ENCODE data around the gene CD63. TPM values are rescaled to one million over a fixed set of nuclear protein-coding genes. Genes with fewer than 3 reads are reported as not detected.

The CD63 gene
- total and polyA plus RNA-seq, 5 experiments from 2014 or later = 41.0 to 412 (median 119) TPM

DNA sequence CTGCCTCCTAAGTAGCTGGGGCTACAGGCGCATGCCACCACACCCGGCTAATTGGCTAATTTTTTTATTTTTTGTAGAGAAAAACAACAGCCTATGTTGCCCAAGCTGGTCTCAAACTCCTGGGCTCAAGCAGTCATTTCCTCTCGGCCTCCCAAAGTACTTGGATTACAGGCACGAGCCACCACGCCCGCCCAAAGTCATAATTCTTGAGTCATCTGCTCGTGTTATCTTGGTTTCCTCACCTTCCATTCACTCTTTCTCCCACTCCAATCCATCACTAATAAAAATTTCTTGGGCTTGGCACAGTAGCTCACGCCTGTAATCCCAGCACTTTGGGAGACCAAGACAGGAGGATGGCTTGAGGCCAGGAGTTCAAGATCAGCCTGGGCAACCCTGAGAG lies 53.1 kb downstream of the CD63 start:
- Mint-ChIP-seq H3K9me3 (no peaks in the 10 kb centered on the region), H3K4me1 (peaks cover 0 to 16% (median 1%) of the 10 kb centered on the region in 4 donors), H3K4me3 (no peak overlapping the region), H3K27ac (no peak overlapping the region), H3K36me3 (no peaks in the 10 kb centered on the region), H3K27me3 (peaks cover 9 to 24% (median 12%) of the 10 kb centered on the region in 5 donors)
- no peak for ATAC-seq
- no peak for DNase-seq
- POLR2A ChIA-PET = no interaction called here

Other genes starting within 250 kb of the CD63 start
- gene OR6C68, start 236.6 kb downstream of the CD63 start, total RNA-seq = not detected
- not detected for gene OR6C68, start 236.6 kb downstream of the CD63 start, polyA plus RNA-seq
- not detected for gene OR6C4, start 179.4 kb downstream of the CD63 start, total RNA-seq
- not detected for gene OR6C4, start 179.4 kb downstream of the CD63 start, polyA plus RNA-seq
- gene OR2AP1, start 156.5 kb downstream of the CD63 start, total RNA-seq = not detected
- gene OR2AP1, start 156.5 kb downstream of the CD63 start, polyA plus RNA-seq = not detected
- not detected for gene OR10P1, start 92.1 kb downstream of the CD63 start, total RNA-seq
- gene OR10P1, start 92.1 kb downstream of the CD63 start, polyA plus RNA-seq = not detected
- gene ITGA7, start 21.1 kb downstream of the CD63 start, total RNA-seq = 1 to 10 TPM; 5.2 to 7.0 TPM
- 1 to 10 TPM in 2 of 3 donors, not detected in 1; 1.5 to 1.7 TPM for gene ITGA7, start 21.1 kb downstream of the CD63 start, polyA plus RNA-seq
- gene BLOC1S1, start 13.0 kb downstream of the CD63 start, total RNA-seq = 10 to 100 TPM; 62.9 to 65.7 TPM
- 100 to 1,000 TPM in 2 of 3 donors, 10 to 100 TPM in 1; 84.3 to 133 (median 117) TPM for gene BLOC1S1, start 13.0 kb downstream of the CD63 start, polyA plus RNA-seq
- gene RDH5, start 8.6 kb downstream of the CD63 start, total RNA-seq = 10 to 100 TPM; 28.8 to 30.4 TPM
- 1 to 10 TPM in 2 of 3 donors, not detected in 1; 1.0 to 1.4 TPM for gene RDH5, start 8.6 kb downstream of the CD63 start, polyA plus RNA-seq
- gene GDF11, start 14.1 kb upstream of the CD63 start, total RNA-seq = 1 to 10 TPM; 5.8 to 7.7 TPM
- gene GDF11, start 14.1 kb upstream of the CD63 start, polyA plus RNA-seq = 1 to 10 TPM in 1 of 3 donors, under 1 TPM in 2; 0.82 to 1.5 (median 0.99) TPM
- gene SARNP, start 88.7 kb upstream of the CD63 start, total RNA-seq = 10 to 100 TPM; 43.6 to 43.9 TPM
- 100 to 1,000 TPM in 1 of 3 donors, 10 to 100 TPM in 2; 93.6 to 104 (median 94.0) TPM for gene SARNP, start 88.7 kb upstream of the CD63 start, polyA plus RNA-seq
- gene ORMDL2, start 89.0 kb upstream of the CD63 start, total RNA-seq = 10 to 100 TPM; 43.2 to 46.8 TPM
- gene ORMDL2, start 89.0 kb upstream of the CD63 start, polyA plus RNA-seq = 10 to 100 TPM; 71.6 to 92.5 (median 90.3) TPM
- 10 to 100 TPM; 34.7 to 35.0 TPM for gene DNAJC14, start 100.6 kb upstream of the CD63 start, total RNA-seq
- 10 to 100 TPM; 31.0 to 39.6 (median 35.5) TPM for gene DNAJC14, start 100.6 kb upstream of the CD63 start, polyA plus RNA-seq
- gene MMP19, start 113.9 kb upstream of the CD63 start, total RNA-seq = under 1 TPM in 1 of 2 experiments, not detected in 1; 0.55 TPM
- not detected for gene MMP19, start 113.9 kb upstream of the CD63 start, polyA plus RNA-seq
- gene PYM1, start 198.9 kb upstream of the CD63 start, total RNA-seq = 10 to 100 TPM; 33.1 to 44.4 TPM
- gene PYM1, start 198.9 kb upstream of the CD63 start, polyA plus RNA-seq = 10 to 100 TPM; 54.4 to 65.7 (median 55.0) TPM
- gene DGKA, start 202.2 kb upstream of the CD63 start, total RNA-seq = 1,000 to 10,000 TPM; 1,302 to 1,328 TPM
- gene DGKA, start 202.2 kb upstream of the CD63 start, polyA plus RNA-seq = 100 to 1,000 TPM; 145 to 378 (median 232) TPM
- gene PMEL, start 237.0 kb upstream of the CD63 start, total RNA-seq = not detected
- under 1 TPM in 1 of 3 donors, not detected in 2; 0.15 TPM for gene PMEL, start 237.0 kb upstream of the CD63 start, polyA plus RNA-seq
- gene CDK2, start 237.8 kb upstream of the CD63 start, total RNA-seq = 10 to 100 TPM; 27.5 to 30.8 TPM
- 10 to 100 TPM in 1 of 3 donors, 1 to 10 TPM in 2; 8.0 to 12.4 (median 9.5) TPM for gene CDK2, start 237.8 kb upstream of the CD63 start, polyA plus RNA-seq
- 10 to 100 TPM; 88.9 to 95.2 TPM for gene RAB5B, start 245.1 kb upstream of the CD63 start, total RNA-seq
- 10 to 100 TPM; 61.6 to 69.4 (median 65.9) TPM for gene RAB5B, start 245.1 kb upstream of the CD63 start, polyA plus RNA-seq